ENCODE results near the gene HDAC5. TPM values are rescaled to one million over a fixed set of nuclear protein-coding genes. Genes with fewer than 3 reads are reported as not detected.
A peak's percentile ranks its signal among the peaks of the same experiment; 100 is the strongest.

HDAC5 gene
- total RNA-seq, 4 donors from 2014 or later, result 78.1 to 152 (median 112) TPM

DNA sequence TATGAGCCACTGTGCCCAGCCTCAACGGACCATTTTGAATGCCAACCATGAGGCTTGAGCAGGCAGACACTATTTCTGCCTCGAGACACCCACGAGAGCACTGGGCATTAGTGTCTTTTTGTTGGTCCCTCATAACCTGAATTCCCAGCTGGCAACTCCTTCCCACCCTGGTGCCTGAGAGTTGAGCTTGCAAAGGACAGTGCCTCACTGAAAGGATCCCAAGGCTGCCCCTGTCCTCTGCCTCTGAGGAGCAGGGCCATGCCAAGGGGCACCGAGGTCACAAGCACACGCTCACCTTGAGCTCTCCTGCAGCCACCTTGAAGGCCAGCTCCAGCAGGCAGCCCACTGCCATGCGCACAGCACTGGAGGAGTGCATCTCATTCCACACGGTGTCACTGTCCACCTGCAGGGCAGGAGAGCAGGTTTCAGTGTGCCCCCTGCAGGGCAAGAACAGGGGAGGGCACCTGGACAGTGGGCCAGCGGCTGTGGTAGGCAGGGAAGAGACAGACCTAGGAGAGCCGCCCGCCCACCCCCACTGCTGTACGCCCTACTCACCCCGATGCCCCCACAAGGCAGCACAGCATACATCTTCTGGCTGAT, 40.1 kb downstream of the HDAC5 start:
- H3K4me1 ChIP-seq, result peaks cover 0 to 18% (median 10%) of the 10 kb centered on the region in 3 donors
- H3K9me3 ChIP-seq, result no peaks in the 10 kb centered on the region
- no peak for ATAC-seq
- no peak overlapping the region for H3K27ac ChIP-seq
- H3K27me3 ChIP-seq, result no peaks in the 10 kb centered on the region
- H3K4me3 ChIP-seq, result no peak overlapping the region
- WGBS, 2 donors (ENCODE audit: low coverage in 1 of 2), result 60 to 66% methylated on average over 3 to 4 of the region's 12 CpGs
- peaks cover 0 to 100% of the 10 kb centered on the region in 2 donors for H3K36me3 ChIP-seq
- TF ChIP-seq POLR2A (IDR thresholded peaks at IDR 0.05), result no peak
- no peak for TF ChIP-seq POLR2AphosphoS5 (IDR thresholded peaks at IDR 0.05)
- TF ChIP-seq, protein P1, sequence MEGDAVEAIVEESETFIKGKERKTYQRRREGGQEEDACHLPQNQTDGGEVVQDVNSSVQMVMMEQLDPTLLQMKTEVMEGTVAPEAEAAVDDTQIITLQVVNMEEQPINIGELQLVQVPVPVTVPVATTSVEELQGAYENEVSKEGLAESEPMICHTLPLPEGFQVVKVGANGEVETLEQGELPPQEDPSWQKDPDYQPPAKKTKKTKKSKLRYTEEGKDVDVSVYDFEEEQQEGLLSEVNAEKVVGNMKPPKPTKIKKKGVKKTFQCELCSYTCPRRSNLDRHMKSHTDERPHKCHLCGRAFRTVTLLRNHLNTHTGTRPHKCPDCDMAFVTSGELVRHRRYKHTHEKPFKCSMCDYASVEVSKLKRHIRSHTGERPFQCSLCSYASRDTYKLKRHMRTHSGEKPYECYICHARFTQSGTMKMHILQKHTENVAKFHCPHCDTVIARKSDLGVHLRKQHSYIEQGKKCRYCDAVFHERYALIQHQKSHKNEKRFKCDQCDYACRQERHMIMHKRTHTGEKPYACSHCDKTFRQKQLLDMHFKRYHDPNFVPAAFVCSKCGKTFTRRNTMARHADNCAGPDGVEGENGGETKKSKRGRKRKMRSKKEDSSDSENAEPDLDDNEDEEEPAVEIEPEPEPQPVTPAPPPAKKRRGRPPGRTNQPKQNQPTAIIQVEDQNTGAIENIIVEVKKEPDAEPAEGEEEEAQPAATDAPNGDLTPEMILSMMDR (IDR thresholded peaks at IDR 0.05), result peak in 2 of 4 experiments; percentile 5 to 28
- TF ChIP-seq EP300 (IDR thresholded peaks at IDR 0.05), result no peak

DNA sequence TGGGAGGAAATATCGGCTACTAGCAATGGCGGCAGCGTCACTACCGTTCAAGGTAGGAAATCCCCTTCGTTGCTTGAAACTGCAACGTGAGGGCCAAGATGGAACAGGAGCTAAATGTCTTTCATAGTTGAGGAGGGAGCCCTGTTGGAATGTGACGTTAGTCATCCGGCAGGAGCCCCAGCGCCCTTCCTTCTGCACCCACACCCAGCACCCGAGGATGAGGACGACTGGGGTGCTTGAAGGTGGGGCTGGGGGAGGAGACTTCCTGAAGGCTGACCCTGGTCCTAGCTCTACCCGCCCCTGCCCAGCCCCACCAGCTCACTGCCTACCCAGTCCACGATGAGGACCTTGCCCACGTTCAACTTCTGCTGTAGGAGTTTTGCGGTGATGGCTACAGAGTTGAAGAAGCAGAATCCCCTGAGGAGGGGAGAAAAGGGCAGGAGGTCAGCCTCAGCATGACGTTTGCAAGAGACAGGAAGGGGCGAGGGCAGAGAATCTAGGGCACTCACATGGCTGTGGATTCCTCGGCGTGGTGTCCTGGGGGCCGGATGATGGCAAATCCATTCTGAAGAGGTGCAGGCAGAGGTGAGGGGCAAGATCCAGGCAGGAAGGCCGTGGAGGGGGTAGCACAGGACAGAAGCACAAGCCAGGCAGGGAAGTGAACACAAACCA, 41.0 kb downstream of the HDAC5 start:
- WGBS, 2 donors (ENCODE audit: low coverage in 1 of 2), result 76% methylated on average over 13 of the region's 21 CpGs; no CpG with 5 or more reads in 1 of the 2 donors
- TF ChIP-seq POLR2AphosphoS5 (IDR thresholded peaks at IDR 0.05), result no peak
- TF ChIP-seq, protein P1 (IDR thresholded peaks at IDR 0.05), result no peak
- no peak for TF ChIP-seq EP300 (IDR thresholded peaks at IDR 0.05)
- TF ChIP-seq POLR2A (IDR thresholded peaks at IDR 0.05), result no peak
- Histone ChIP-seq H3K4me1 (peaks cover 0 to 15% (median 9%) of the 10 kb centered on the region in 3 donors), H3K4me3 (no peak overlapping the region), H3K9me3 (no peaks in the 10 kb centered on the region), H3K27me3 (no peaks in the 10 kb centered on the region), H3K36me3 (peaks cover 0 to 100% of the 10 kb centered on the region in 2 donors), H3K27ac (peak overlapping the region in 1 of 4 donors; percentile 10)
- no peak for ATAC-seq

DNA sequence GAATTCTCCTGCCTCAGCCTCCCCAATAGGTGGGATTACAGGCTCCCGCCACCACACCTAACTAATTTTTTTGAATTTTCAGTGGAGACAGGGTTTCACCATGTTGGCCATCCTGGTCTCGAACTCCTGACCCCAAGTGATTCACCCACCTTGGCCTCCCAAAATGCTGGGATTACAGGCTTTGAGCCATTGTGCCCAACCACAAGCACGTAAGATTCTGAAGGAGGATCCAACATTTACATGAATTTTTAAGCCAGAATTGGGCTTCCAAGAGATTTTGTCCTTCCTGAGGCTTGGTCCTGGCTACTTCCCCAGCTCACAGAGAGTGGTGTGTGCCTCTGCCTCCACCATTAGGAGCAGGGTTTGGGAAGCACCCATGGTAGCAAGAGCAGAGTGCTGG, 41.8 kb downstream of the HDAC5 start:
- no peaks in the 10 kb centered on the region for H3K27me3 ChIP-seq
- H3K36me3 ChIP-seq, result peaks cover 0 to 100% of the 10 kb centered on the region in 2 donors
- H3K27ac ChIP-seq, result no peak overlapping the region
- H3K4me3 ChIP-seq, result no peak overlapping the region
- H3K4me1 ChIP-seq, result peaks cover 0 to 15% (median 4%) of the 10 kb centered on the region in 3 donors
- TF ChIP-seq EP300 (IDR thresholded peaks at IDR 0.05) (no peak), POLR2AphosphoS5 (IDR thresholded peaks at IDR 0.05) (no peak), POLR2A (IDR thresholded peaks at IDR 0.05) (no peak)
- TF ChIP-seq, protein P1 (IDR thresholded peaks at IDR 0.05), result no peak
- no peaks in the 10 kb centered on the region for H3K9me3 ChIP-seq
- WGBS, 2 donors (ENCODE audit: low coverage in 1 of 2), result 96 to 100% methylated on average over 1 to 3 of the region's 3 CpGs
- ATAC-seq, result no peak

DNA sequence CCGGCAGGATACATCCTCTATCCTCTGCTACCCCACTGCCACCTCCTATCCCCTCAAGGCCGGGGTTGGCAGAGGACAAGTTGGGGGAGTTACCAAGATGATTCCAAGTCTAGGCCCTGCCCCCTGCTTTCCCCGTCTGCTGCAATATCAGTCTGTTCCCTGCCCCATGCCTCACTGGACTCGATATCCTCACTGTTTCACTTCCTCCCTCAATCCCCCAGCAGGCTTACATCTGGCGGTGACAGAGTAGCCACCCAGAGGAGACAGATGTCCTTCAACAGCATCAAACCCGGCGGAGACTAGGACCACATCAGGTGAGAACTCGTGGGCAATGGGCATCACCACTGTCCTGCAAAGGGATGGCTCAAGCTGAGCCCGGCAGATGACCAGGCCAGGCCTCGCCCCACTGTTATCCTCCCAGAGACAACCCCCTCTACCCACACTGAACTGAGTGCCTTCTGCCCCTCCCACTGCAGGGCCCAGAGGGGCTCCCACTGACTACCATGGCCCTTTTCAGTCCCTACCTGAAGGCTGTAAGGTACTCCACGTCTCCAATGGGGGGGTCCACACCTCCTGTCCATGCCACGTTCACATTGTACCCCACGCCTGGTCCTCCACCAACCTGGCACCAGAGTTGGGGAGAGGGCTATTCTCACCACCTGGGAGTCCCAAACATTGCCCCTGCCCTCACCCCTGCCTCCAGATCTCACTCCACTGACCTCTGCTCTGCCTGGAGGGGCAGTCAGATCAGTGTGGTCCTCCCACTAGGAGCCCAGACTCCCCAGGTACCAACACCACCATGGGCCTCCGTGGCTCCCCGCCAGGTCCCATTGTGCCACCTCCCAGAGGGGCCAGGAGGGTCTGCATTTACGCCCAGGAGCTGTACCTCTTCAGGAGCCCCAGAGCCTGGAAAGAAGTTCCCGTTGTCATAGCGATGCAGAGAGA, 43.3 kb downstream of the HDAC5 start:
- TF ChIP-seq, protein P1 (IDR thresholded peaks at IDR 0.05), result no peak
- no peak for TF ChIP-seq POLR2AphosphoS5 (IDR thresholded peaks at IDR 0.05)
- no peak for TF ChIP-seq POLR2A (IDR thresholded peaks at IDR 0.05)
- TF ChIP-seq EP300 (IDR thresholded peaks at IDR 0.05), result no peak
- H3K36me3 ChIP-seq, result peaks cover 0 to 100% of the 10 kb centered on the region in 2 donors
- H3K4me1 ChIP-seq, result peaks cover 0 to 12% (median 0%) of the 10 kb centered on the region in 3 donors
- peak overlapping the region in 2 of 4 donors; percentile 13 to 15 for H3K27ac ChIP-seq
- no peaks in the 10 kb centered on the region for H3K27me3 ChIP-seq
- H3K9me3 ChIP-seq, result no peaks in the 10 kb centered on the region
- no peak for ATAC-seq
- WGBS, 2 donors (ENCODE audit: low coverage in 1 of 2), result 49 to 71% methylated on average over 4 to 7 of the region's 18 CpGs
- no peak overlapping the region for H3K4me3 ChIP-seq
